GM18517 (cell line): ENCODE data around the gene SKA3.

Source experiments
- ATAC-seq: cut with Tn5 transposase; IDR thresholded peaks from one replicate; pipeline ENCODE4 v1.9.1; 2021; ENCODE audit warnings: mild to moderate bottlenecking, moderate library complexity; ENCODE audit not compliant: unreplicated experiment

The SKA3 gene

GRCh38 chr13:21117104-21117809, 59.1 kb downstream of the SKA3 start:
- ATAC-seq, result no peak

- ATAC-seq, result no peak
These were observed 60.2 kb downstream of the SKA3 start for GRCh38 chr13:21116141-21116540.

- ATAC-seq, result no peak
These were observed 61.1 kb downstream of the SKA3 start for GRCh38 chr13:21115231-21115630.

GRCh38 chr13:21111546-21111945, 64.8 kb downstream of the SKA3 start:
- ATAC-seq, result no peak

- no peak for ATAC-seq
These were observed 67.2 kb downstream of the SKA3 start for GRCh38 chr13:21109168-21109567.

GRCh38 chr13:21106089-21106488, 70.3 kb downstream of the SKA3 start:
- no peak for ATAC-seq

GRCh38 chr13:21104199-21105019, 71.9 kb downstream of the SKA3 start:
- ATAC-seq, result no peak
